SW480 (cell line): Measurements from ENCODE around the gene JUP.
A peak's percentile ranks its signal among the peaks of the same experiment; 100 is the strongest.

Experiments used
- DNase-seq: peaks from one replicate; pipeline ENCODE4 v3.0.0-alpha.2; 2016; ENCODE audit warnings: low spot score

Gene JUP

GRCh38 chr17:41723801-41724475 lies 62.6 kb downstream of the JUP start:
- no peak for DNase-seq

- DNase-seq: no peak
Measured at GRCh38 chr17:41722231-41722630, 64.3 kb downstream of the JUP start.

- no peak for DNase-seq
Measured at GRCh38 chr17:41718287-41718645, 68.2 kb downstream of the JUP start.

GRCh38 chr17:41717408-41718286 lies 68.9 kb downstream of the JUP start:
- peak; percentile 38 for DNase-seq

- DNase-seq: peak; percentile 71
Measured at GRCh38 chr17:41711669-41712400, 74.7 kb downstream of the JUP start, which contains the start of gene GAST. Gene GAST (plus strand): TSS chr17:41712331. CDS start chr17:41715437, 3,106 bp downstream.

GRCh38 chr17:41710472-41711090 lies 75.9 kb downstream of the JUP start:
- no peak for DNase-seq

GRCh38 chr17:41707803-41708669 lies 78.5 kb downstream of the JUP start:
- DNase-seq: no peak

GRCh38 chr17:41705271-41705991 lies 81.1 kb downstream of the JUP start:
- no peak for DNase-seq
